ENCODE data around the gene TEAD2.

Gene TEAD2

GRCh38 chr19:49407482-49408015 is 45.3 kb upstream of the TEAD2 start:
- Histone ChIP-seq H3K4me3 (ENCODE audit: low read depth, low read length) (no peak overlapping the region), H3K36me3 (no peaks in the 10 kb centered on the region), H3K9me3 (ENCODE audit: severe bottlenecking) (no peaks in the 10 kb centered on the region), H3K27me3 (ENCODE audit: insufficient read depth, low read depth, severe bottlenecking) (no peaks in the 10 kb centered on the region), H3K27ac (no peak overlapping the region)
- no peak for TF ChIP-seq CTCF (IDR thresholded peaks at IDR 0.05; ENCODE audit: low read depth, low read length)
- DNase-seq = no peak

GRCh38 chr19:49407079-49407478 is 44.9 kb upstream of the TEAD2 start:
- Histone ChIP-seq H3K36me3 (no peaks in the 10 kb centered on the region), H3K9me3 (ENCODE audit: severe bottlenecking) (no peaks in the 10 kb centered on the region), H3K27me3 (ENCODE audit: insufficient read depth, low read depth, severe bottlenecking) (no peaks in the 10 kb centered on the region), H3K27ac (no peak overlapping the region), H3K4me3 (ENCODE audit: low read depth, low read length) (no peak overlapping the region)
- no peak for TF ChIP-seq CTCF (IDR thresholded peaks at IDR 0.05; ENCODE audit: low read depth, low read length)
- no peak for DNase-seq

- DNase-seq = peak; percentile 63
- Histone ChIP-seq H3K36me3 (no peaks in the 10 kb centered on the region), H3K4me3 (ENCODE audit: low read depth, low read length) (no peak overlapping the region), H3K9me3 (ENCODE audit: severe bottlenecking) (no peaks in the 10 kb centered on the region), H3K27me3 (ENCODE audit: insufficient read depth, low read depth, severe bottlenecking) (no peaks in the 10 kb centered on the region), H3K27ac (peak overlapping the region; percentile 77)
- TF ChIP-seq CTCF (IDR thresholded peaks at IDR 0.05; ENCODE audit: low read depth, low read length) = no peak
Observed at GRCh38 chr19:49403404-49404187, 41.4 kb upstream of the TEAD2 start.

GRCh38 chr19:49400029-49400428 is 37.8 kb upstream of the TEAD2 start:
- TF ChIP-seq CTCF (IDR thresholded peaks at IDR 0.05; ENCODE audit: low read depth, low read length) = no peak
- Histone ChIP-seq H3K27ac (no peak overlapping the region), H3K36me3 (no peaks in the 10 kb centered on the region), H3K4me3 (ENCODE audit: low read depth, low read length) (no peak overlapping the region), H3K9me3 (ENCODE audit: severe bottlenecking) (no peaks in the 10 kb centered on the region), H3K27me3 (ENCODE audit: insufficient read depth, low read depth, severe bottlenecking) (no peaks in the 10 kb centered on the region)
- DNase-seq = no peak

GRCh38 chr19:49398931-49399330 is 36.7 kb upstream of the TEAD2 start:
- Histone ChIP-seq H3K36me3 (no peaks in the 10 kb centered on the region), H3K9me3 (ENCODE audit: severe bottlenecking) (no peaks in the 10 kb centered on the region), H3K4me3 (ENCODE audit: low read depth, low read length) (no peak overlapping the region), H3K27me3 (ENCODE audit: insufficient read depth, low read depth, severe bottlenecking) (no peaks in the 10 kb centered on the region), H3K27ac (peak overlapping the region; percentile 32; the same call in 1 of the 2 replicates)
- DNase-seq = no peak
- no peak for TF ChIP-seq CTCF (IDR thresholded peaks at IDR 0.05; ENCODE audit: low read depth, low read length)
